Measurements from ENCODE around the gene SOS1. TPM values are rescaled to one million over a fixed set of nuclear protein-coding genes. Genes with fewer than 3 reads are reported as not detected.

The SOS1 gene
- polyA plus RNA-seq, 1 of the 3 experiments (the other 2 are of a cell fraction), result 12.8 TPM

- CTCF ChIA-PET, result interaction anchor here (1.1 to 1.2 kb wide), 2 partner anchors 20 to 262 kb away, joined by 4 to 10 read pairs; no protein-coding TSS in a partner anchor
- 95% methylated on average over 2 of the region's 2 CpGs for WGBS (ENCODE audit: low lambda C conversion rate)
- no peak overlapping the region for H2AFZ ChIP-seq (ENCODE audit: low read depth)
Measured at GRCh38 chr2:38968021-38968420, 152.8 kb downstream of the SOS1 start.

GRCh38 chr2:38966678-38967077, 154.2 kb downstream of the SOS1 start:
- H3K4me3 ChIP-seq (ENCODE audit: low read depth in 2 of 2, low read length in 1 of 2), result no peak overlapping the region
- 100% methylated on average over 1 of the region's 1 CpG for WGBS (ENCODE audit: low lambda C conversion rate)
- H3K9ac ChIP-seq, result no peak overlapping the region
- TF ChIP-seq NRF1 (IDR thresholded peaks at IDR 0.05; ENCODE audit: low read depth, low read length) (no peak), RXRA (IDR thresholded peaks at IDR 0.05; ENCODE audit: borderline replicate concordance, low read depth) (no peak), RCOR1 (IDR thresholded peaks at IDR 0.05; ENCODE audit: low read length) (no peak), MEF2A (IDR thresholded peaks at IDR 0.05; ENCODE audit: borderline replicate concordance, low read depth) (no peak), IRF3 (IDR thresholded peaks at IDR 0.05; ENCODE audit: low read depth, low read length) (no peak), EP300 (IDR thresholded peaks at IDR 0.05; ENCODE audit: borderline replicate concordance in 1 of 2, low read depth in 1 of 2, low read length in 1 of 2) (no peak), GABPA (IDR thresholded peaks at IDR 0.05; ENCODE audit: low read depth) (no peak), SIN3A (IDR thresholded peaks at IDR 0.05; ENCODE audit: borderline replicate concordance, low read depth, low read length) (no peak), TCF12 (IDR thresholded peaks at IDR 0.05) (no peak), FOXJ3 (CRISPR knock-in tag; IDR thresholded peaks at IDR 0.05) (no peak), EZH2phosphoT487 (IDR thresholded peaks at IDR 0.05; ENCODE audit: borderline replicate concordance, low read depth) (no peak), RAD21 (IDR thresholded peaks at IDR 0.05; ENCODE audit: low read length) (no peak), TEAD4 (IDR thresholded peaks at IDR 0.05; ENCODE audit: borderline replicate concordance, insufficient read depth) (no peak), FOXM1 (IDR thresholded peaks at IDR 0.05; ENCODE audit: low read depth) (no peak), FOSL2 (IDR thresholded peaks at IDR 0.05; ENCODE audit: borderline replicate concordance, low read depth) (no peak), YY1 (IDR thresholded peaks at IDR 0.05; ENCODE audit: low read depth) (no peak), MXI1 (IDR thresholded peaks at IDR 0.05; ENCODE audit: low read depth, low read length) (no peak), NFIC (IDR thresholded peaks at IDR 0.05; ENCODE audit: borderline replicate concordance) (no peak), USF2 (IDR thresholded peaks at IDR 0.05; ENCODE audit: borderline replicate concordance, low read depth, low read length) (no peak)
- no peaks in the 10 kb centered on the region for H3F3A ChIP-seq (replicated peaks; ENCODE audit: insufficient read depth)
- POLR2A ChIA-PET, result no interaction called here
- H3K79me2 ChIP-seq (ENCODE audit: insufficient read depth), result no peaks in the 10 kb centered on the region
- no peaks in the 10 kb centered on the region; a peak in 1 of 4 replicates for H3K4me1 ChIP-seq (ENCODE audit: control insufficient read depth in 1 of 2, insufficient read depth in 2 of 2, low read depth in 1 of 2, low read length in 1 of 2)
- CTCF ChIA-PET, result interaction anchor here (1.8 kb wide), 1 partner anchor 263 kb away, joined by 7 read pairs; no protein-coding TSS in a partner anchor
- no peak for DNase-seq
- H3K27me3 ChIP-seq (ENCODE audit: insufficient read depth), result no peaks in the 10 kb centered on the region
- no peaks in the 10 kb centered on the region for H3K36me3 ChIP-seq (replicated peaks in 1 of 2; ENCODE audit: control insufficient read depth in 1 of 2, insufficient read depth in 2 of 2, low read length in 1 of 2)
- no peaks in the 10 kb centered on the region for H4K20me1 ChIP-seq (ENCODE audit: insufficient read depth)
- no peak overlapping the region for H3K27ac ChIP-seq (ENCODE audit: low read depth in 2 of 2, low read length in 1 of 2)
- no peaks in the 10 kb centered on the region for H3K9me3 ChIP-seq
- H2AFZ ChIP-seq (ENCODE audit: low read depth), result no peak overlapping the region; the same call in 1 of the 2 replicates
- H3K4me2 ChIP-seq, result no peak overlapping the region
- no peaks in the 10 kb centered on the region for H3K9me2 ChIP-seq

More at GRCh38 chr2:38968021-38968420, 152.8 kb downstream of the SOS1 start:
- H3K9me2 ChIP-seq, result no peaks in the 10 kb centered on the region
- no peaks in the 10 kb centered on the region for H3K4me1 ChIP-seq (ENCODE audit: control insufficient read depth in 1 of 2, insufficient read depth in 2 of 2, low read depth in 1 of 2, low read length in 1 of 2)
- no peaks in the 10 kb centered on the region for H3K9me3 ChIP-seq
- no peaks in the 10 kb centered on the region for H3K27me3 ChIP-seq (ENCODE audit: insufficient read depth)
- H3K4me3 ChIP-seq (ENCODE audit: low read depth in 2 of 2, low read length in 1 of 2), result no peak overlapping the region
- no peak overlapping the region for H3K4me2 ChIP-seq
- POLR2A ChIA-PET, result no interaction called here
- H3F3A ChIP-seq (replicated peaks; ENCODE audit: insufficient read depth), result no peaks in the 10 kb centered on the region
- no peaks in the 10 kb centered on the region for H3K36me3 ChIP-seq (replicated peaks in 1 of 2; ENCODE audit: control insufficient read depth in 1 of 2, insufficient read depth in 2 of 2, low read length in 1 of 2)
- H3K79me2 ChIP-seq (ENCODE audit: insufficient read depth), result no peaks in the 10 kb centered on the region
- DNase-seq, result no peak
- H4K20me1 ChIP-seq (ENCODE audit: insufficient read depth), result no peaks in the 10 kb centered on the region
- no peak overlapping the region for H3K9ac ChIP-seq
- no peak for TF ChIP-seq USF2 (IDR thresholded peaks at IDR 0.05; ENCODE audit: borderline replicate concordance, low read depth, low read length)
- TF ChIP-seq RAD21 (IDR thresholded peaks at IDR 0.05; ENCODE audit: low read length), result no peak
- no peak overlapping the region for H3K27ac ChIP-seq (ENCODE audit: low read depth in 2 of 2, low read length in 1 of 2)
